ENCODE results near the gene CDK5RAP1. TPM values are rescaled to one million over a fixed set of nuclear protein-coding genes. Genes with fewer than 3 reads are reported as not detected.

Gene CDK5RAP1
- total and polyA plus RNA-seq, 10 donors: 21.3 to 93.0 (median 33.7) TPM

DNA sequence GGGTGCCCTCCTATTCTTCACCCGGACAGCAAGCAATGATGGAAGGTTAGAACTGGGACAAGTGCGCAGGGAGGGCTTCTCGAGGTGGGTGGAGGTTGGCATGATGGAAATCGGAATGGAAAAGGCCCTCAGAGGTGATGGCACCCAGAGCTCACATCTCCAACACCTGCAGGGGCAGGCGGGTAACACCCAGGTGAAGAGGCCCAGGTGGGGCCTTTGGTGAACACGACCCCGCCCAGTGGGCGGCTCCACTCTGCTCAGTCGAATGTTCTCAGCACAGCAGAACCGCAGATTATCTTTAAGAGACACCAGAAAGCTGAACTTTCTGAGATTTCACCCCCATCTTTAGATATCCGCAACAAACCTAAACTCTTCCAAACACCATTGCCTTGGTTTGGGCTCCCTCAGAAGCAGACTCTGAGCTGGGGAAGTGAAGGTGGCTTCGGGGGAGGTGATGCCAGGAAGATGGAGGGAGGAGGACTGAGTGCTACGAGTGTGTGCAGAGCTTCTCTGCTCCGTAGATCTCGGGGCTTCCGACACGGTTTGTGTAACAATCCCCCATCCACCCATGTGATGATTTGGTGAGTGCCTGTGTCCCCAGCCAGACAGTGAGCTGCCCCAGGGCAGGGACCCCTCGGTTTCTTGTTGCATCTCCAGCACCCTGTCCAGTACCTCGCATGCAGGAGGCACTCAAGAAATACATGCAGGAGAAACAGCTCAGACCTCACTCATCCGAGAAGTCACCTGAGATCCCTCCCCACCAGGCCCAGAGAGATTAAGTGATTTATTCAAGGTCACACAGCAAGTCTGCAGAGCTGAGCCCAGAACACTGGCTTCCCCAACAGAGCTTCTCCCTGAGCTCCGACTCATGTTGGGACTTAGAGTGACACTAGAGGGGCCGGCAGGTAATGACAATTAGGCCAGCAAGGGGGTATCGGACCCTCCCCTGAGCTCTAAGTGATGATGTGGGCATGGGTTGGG, 72.9 kb downstream of the CDK5RAP1 start:
- Histone ChIP-seq H3K4me1 (no peaks in the 10 kb centered on the region), H3K9me3 (no peaks in the 10 kb centered on the region), H3K36me3 (no peaks in the 10 kb centered on the region), H3K27ac (no peak overlapping the region), H3K27me3 (replicated peaks in 1 of 7) (peaks cover 0 to 71% (median 0%) of the 10 kb centered on the region in 7 donors), H3K4me3 (no peak overlapping the region)
- intact Hi-C loops (cut with DNase I; ENCODE audit: low total_unique reads): no loop called here
- 74 to 85% (median 80%) methylated on average over 20 to 23 of the region's 23 CpGs for WGBS, 5 donors
- no peak for DNase-seq
- no peak for TF ChIP-seq POLR2AphosphoS5 (IDR thresholded peaks at IDR 0.05)
- no peak for TF ChIP-seq POLR2A (IDR thresholded peaks at IDR 0.05)
- TF ChIP-seq, protein P1, sequence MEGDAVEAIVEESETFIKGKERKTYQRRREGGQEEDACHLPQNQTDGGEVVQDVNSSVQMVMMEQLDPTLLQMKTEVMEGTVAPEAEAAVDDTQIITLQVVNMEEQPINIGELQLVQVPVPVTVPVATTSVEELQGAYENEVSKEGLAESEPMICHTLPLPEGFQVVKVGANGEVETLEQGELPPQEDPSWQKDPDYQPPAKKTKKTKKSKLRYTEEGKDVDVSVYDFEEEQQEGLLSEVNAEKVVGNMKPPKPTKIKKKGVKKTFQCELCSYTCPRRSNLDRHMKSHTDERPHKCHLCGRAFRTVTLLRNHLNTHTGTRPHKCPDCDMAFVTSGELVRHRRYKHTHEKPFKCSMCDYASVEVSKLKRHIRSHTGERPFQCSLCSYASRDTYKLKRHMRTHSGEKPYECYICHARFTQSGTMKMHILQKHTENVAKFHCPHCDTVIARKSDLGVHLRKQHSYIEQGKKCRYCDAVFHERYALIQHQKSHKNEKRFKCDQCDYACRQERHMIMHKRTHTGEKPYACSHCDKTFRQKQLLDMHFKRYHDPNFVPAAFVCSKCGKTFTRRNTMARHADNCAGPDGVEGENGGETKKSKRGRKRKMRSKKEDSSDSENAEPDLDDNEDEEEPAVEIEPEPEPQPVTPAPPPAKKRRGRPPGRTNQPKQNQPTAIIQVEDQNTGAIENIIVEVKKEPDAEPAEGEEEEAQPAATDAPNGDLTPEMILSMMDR (IDR thresholded peaks at IDR 0.05 in 8 of 11, conservative IDR thresholded peaks at IDR 0.05 in 3 of 11): no peak

DNA sequence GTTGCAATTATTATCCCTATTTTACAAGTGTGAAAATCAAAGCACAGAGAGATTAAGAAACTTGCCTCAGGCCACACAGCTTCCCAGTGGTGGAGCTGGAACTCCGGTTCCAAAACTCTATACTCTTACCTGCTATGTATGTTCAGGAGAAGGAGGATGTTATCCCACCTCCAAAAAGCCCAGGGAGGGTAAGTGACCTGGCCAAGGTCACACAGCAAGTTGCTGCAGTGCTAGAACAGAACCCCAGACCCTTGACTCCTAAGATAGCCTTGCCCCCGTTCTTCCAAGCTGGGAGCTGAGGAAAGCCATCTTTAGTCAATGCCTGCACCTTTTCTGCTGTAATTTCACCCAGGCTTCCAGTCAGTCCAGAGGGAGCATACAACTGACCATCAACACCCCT, 76.0 kb downstream of the CDK5RAP1 start:
- H3K27ac ChIP-seq: no peak overlapping the region

DNA sequence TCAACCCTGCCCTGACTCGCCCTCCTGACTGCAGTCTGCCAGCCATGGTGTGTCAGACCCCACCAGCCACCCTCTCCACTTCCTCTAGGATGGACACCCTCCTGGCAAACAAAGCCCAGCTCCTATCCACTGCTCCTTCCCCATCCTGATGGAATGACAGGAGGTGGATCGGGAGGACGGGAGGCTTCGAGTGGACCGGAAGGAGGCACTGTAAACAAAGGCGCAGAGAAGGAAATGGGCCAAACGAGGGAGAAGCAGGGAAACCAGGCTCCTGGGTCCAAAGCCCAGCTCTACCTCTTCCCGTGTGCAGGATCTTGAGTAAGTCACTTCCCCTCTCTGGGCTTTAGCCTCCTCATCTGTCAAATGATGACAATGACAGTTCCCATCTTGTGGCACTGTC, 78.1 kb downstream of the CDK5RAP1 start:
- 46 to 59% (median 51%) methylated on average over 8 of the region's 8 CpGs for WGBS, 5 donors
- no peak for DNase-seq
- no peak for TF ChIP-seq POLR2AphosphoS5 (IDR thresholded peaks at IDR 0.05)
- TF ChIP-seq, protein P1 (IDR thresholded peaks at IDR 0.05 in 8 of 11, conservative IDR thresholded peaks at IDR 0.05 in 3 of 11): no peak
- no peak for TF ChIP-seq POLR2A (IDR thresholded peaks at IDR 0.05)
- Histone ChIP-seq H3K27me3 (replicated peaks in 1 of 7) (peaks cover 0 to 56% (median 0%) of the 10 kb centered on the region in 7 donors), H3K9me3 (no peaks in the 10 kb centered on the region), H3K4me1 (no peaks in the 10 kb centered on the region), H3K27ac (no peak overlapping the region), H3K4me3 (no peak overlapping the region), H3K36me3 (no peaks in the 10 kb centered on the region)
- intact Hi-C loops (cut with DNase I; ENCODE audit: low total_unique reads): no loop called here

More for the DNA sequence above, 76.0 kb downstream of the CDK5RAP1 start:
- no peak for DNase-seq
- intact Hi-C loops (cut with DNase I; ENCODE audit: low total_unique reads): no loop called here
- WGBS, 5 donors: 70 to 98% (median 89%) methylated on average over 2 of the region's 2 CpGs
- Histone ChIP-seq H3K4me1 (no peaks in the 10 kb centered on the region), H3K9me3 (no peaks in the 10 kb centered on the region), H3K4me3 (no peak overlapping the region), H3K36me3 (no peaks in the 10 kb centered on the region), H3K27me3 (replicated peaks in 1 of 7) (peaks cover 0 to 64% (median 0%) of the 10 kb centered on the region in 7 donors)
- TF ChIP-seq POLR2A (IDR thresholded peaks at IDR 0.05) (no peak), POLR2AphosphoS5 (IDR thresholded peaks at IDR 0.05) (no peak)
- TF ChIP-seq, protein P1 (IDR thresholded peaks at IDR 0.05 in 8 of 11, conservative IDR thresholded peaks at IDR 0.05 in 3 of 11): no peak

DNA sequence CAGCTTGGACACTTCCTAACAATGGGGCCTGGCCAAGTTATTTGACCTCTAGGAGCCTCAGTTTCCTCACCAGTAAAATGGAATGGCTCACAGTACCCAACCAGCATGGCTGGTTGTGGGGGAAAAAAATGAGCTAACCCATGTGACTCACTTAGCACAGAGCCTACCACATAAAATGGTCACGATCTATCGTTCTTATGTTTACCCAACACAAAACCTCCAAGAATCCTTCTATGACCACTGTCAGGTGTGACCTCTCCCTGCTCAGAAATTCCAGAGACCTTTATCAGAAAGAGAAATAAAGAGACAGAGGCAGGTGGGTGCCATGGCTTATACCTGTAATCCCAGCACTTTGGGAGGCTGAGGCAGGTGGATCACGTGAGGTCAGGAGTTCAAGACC, 78.9 kb downstream of the CDK5RAP1 start:
- 77 to 93% (median 91%) methylated on average over 2 to 3 of the region's 3 CpGs for WGBS, 5 donors
- H3K36me3 ChIP-seq: no peaks in the 10 kb centered on the region
- intact Hi-C loops (cut with DNase I; ENCODE audit: low total_unique reads): no loop called here
- H3K9me3 ChIP-seq: no peaks in the 10 kb centered on the region
- no peak for DNase-seq
- peaks cover 0 to 57% (median 0%) of the 10 kb centered on the region in 7 donors for H3K27me3 ChIP-seq (replicated peaks in 1 of 7)
- TF ChIP-seq POLR2AphosphoS5 (IDR thresholded peaks at IDR 0.05): no peak
- TF ChIP-seq, protein P1 (IDR thresholded peaks at IDR 0.05 in 8 of 11, conservative IDR thresholded peaks at IDR 0.05 in 3 of 11): no peak
- TF ChIP-seq POLR2A (IDR thresholded peaks at IDR 0.05): no peak
- H3K4me3 ChIP-seq: no peak overlapping the region
- H3K4me1 ChIP-seq: no peaks in the 10 kb centered on the region
- no peak overlapping the region for H3K27ac ChIP-seq

Measured in spleen (tissue), 11 donors.